Fibroblast of villous mesenchyme (primary cell): ENCODE measurements around the gene GFRA3. TPM values are rescaled to one million over a fixed set of nuclear protein-coding genes. Genes with fewer than 3 reads are reported as not detected.

ENCODE experiments used
- DNase-seq: peaks from one replicate; pipeline ENCODE4 v3.0.0-alpha.2; 2010; ENCODE audit warnings: low read depth
- H3K4me3 ChIP-seq: 2 replicates; pipeline ENCODE4 v1.5.1; 2011; ENCODE audit warnings: low read depth, mild to moderate bottlenecking, low read length
- total RNA-seq: library from RNA; depleted of rRNA; stranded (reverse); fragments of >200 nt; gene quantifications from 2 replicates; pipeline ENCODE4 v1.2.3, GENCODE V29; 2012
- TF ChIP-seq, protein P1 (sequence below): IDR thresholded peaks from 2 replicates; pipeline ENCODE4 v1.5.1; 2012; ENCODE audit warnings: low read depth, mild to moderate bottlenecking, low read length; ENCODE audit not compliant: insufficient read depth

Gene GFRA3
- total RNA-seq, 1 donor, result not detected

DNA sequence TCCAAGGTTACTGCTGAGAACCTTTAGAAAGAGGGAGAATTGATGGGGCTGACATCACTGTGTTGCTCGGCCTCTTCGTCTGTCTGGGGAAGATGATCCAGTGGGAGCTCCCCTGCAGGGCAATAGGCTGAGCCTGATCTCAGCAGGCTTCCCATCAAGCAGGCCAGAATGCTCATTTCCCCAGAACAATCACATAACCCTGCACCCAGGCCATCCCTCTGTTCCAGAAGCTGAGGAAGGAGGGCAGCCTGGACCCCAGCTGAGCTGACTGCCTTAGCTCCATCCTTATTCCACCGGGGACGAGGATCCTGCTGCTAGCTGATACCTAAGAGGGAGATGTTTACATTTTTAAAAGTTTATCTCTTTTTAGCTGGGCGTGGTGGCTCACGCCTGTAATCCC lies 49.7 kb downstream of the GFRA3 start:
- TF ChIP-seq, protein P1, sequence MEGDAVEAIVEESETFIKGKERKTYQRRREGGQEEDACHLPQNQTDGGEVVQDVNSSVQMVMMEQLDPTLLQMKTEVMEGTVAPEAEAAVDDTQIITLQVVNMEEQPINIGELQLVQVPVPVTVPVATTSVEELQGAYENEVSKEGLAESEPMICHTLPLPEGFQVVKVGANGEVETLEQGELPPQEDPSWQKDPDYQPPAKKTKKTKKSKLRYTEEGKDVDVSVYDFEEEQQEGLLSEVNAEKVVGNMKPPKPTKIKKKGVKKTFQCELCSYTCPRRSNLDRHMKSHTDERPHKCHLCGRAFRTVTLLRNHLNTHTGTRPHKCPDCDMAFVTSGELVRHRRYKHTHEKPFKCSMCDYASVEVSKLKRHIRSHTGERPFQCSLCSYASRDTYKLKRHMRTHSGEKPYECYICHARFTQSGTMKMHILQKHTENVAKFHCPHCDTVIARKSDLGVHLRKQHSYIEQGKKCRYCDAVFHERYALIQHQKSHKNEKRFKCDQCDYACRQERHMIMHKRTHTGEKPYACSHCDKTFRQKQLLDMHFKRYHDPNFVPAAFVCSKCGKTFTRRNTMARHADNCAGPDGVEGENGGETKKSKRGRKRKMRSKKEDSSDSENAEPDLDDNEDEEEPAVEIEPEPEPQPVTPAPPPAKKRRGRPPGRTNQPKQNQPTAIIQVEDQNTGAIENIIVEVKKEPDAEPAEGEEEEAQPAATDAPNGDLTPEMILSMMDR, result no peak
- no peak for DNase-seq
- no peak overlapping the region for H3K4me3 ChIP-seq

GRCh38 chr5:138223532-138223931 lies 50.9 kb downstream of the GFRA3 start:
- DNase-seq, result no peak
- TF ChIP-seq, protein P1, result no peak
- H3K4me3 ChIP-seq, result no peak overlapping the region

GRCh38 chr5:138216799-138217198 lies 57.6 kb downstream of the GFRA3 start:
- TF ChIP-seq, protein P1, result no peak
- no peak overlapping the region for H3K4me3 ChIP-seq
- no peak for DNase-seq

- H3K4me3 ChIP-seq, result peak within 1 kb of the TSS; percentile 98
- TF ChIP-seq, protein P1, result no peak
- peak; percentile 99 for DNase-seq
Measured at GRCh38 chr5:138213161-138214029, 61.0 kb downstream of the GFRA3 start, which contains the start of gene CDC23. CDC23 (minus strand) TSS chr5:138213323; CDS start chr5:138213312, 11 bp downstream.

GRCh38 chr5:138212828-138213160 lies 61.6 kb downstream of the GFRA3 start:
- DNase-seq, result no peak
- TF ChIP-seq, protein P1, result no peak
- peak overlapping the region; percentile 98 for H3K4me3 ChIP-seq

- TF ChIP-seq, protein P1, result no peak
- H3K4me3 ChIP-seq, result no peak overlapping the region
- no peak for DNase-seq
Measured at GRCh38 chr5:138210985-138211384, 63.4 kb downstream of the GFRA3 start.

Other genes starting within 250 kb of the GFRA3 start
- gene FAM13B, start 241.5 kb downstream of the GFRA3 start, total RNA-seq, result 24.5 and 43.2 TPM in 2 replicates
- not detected in 2 replicates for gene WNT8A, start 190.6 kb downstream of the GFRA3 start, total RNA-seq
- 1.3 and 2.2 TPM in 2 replicates for gene NME5, start 135.2 kb downstream of the GFRA3 start, total RNA-seq
- gene BRD8, start 96.0 kb downstream of the GFRA3 start, total RNA-seq, result 30.0 and 63.9 TPM in 2 replicates
- gene KIF20A, start 95.5 kb downstream of the GFRA3 start, total RNA-seq, result 30.6 and 60.0 TPM in 2 replicates
- gene CDC23, start 61.3 kb downstream of the GFRA3 start, total RNA-seq, result 25.4 and 40.2 TPM in 2 replicates
- 4.8 and 6.9 TPM in 2 replicates for gene CDC25C, start 57.2 kb upstream of the GFRA3 start, total RNA-seq
- 34.1 and 46.6 TPM in 2 replicates for gene FAM53C, start 63.6 kb upstream of the GFRA3 start, total RNA-seq
- gene KDM3B, start 78.1 kb upstream of the GFRA3 start, total RNA-seq, result 45.1 and 51.4 TPM in 2 replicates
- 13.0 and 16.4 TPM in 2 replicates for gene REEP2, start 164.4 kb upstream of the GFRA3 start, total RNA-seq
- gene EGR1, start 190.9 kb upstream of the GFRA3 start, total RNA-seq, result 3.5 and 6.1 TPM in 2 replicates